GM18909 (cell line): ENCODE results near the gene LOXHD1.

Experiments used
- ATAC-seq: cut with Tn5 transposase; IDR thresholded peaks from one replicate; pipeline ENCODE4 v1.9.1; 2021; ENCODE audit warnings: mild to moderate bottlenecking; ENCODE audit not compliant: unreplicated experiment, poor library complexity

Gene LOXHD1

DNA sequence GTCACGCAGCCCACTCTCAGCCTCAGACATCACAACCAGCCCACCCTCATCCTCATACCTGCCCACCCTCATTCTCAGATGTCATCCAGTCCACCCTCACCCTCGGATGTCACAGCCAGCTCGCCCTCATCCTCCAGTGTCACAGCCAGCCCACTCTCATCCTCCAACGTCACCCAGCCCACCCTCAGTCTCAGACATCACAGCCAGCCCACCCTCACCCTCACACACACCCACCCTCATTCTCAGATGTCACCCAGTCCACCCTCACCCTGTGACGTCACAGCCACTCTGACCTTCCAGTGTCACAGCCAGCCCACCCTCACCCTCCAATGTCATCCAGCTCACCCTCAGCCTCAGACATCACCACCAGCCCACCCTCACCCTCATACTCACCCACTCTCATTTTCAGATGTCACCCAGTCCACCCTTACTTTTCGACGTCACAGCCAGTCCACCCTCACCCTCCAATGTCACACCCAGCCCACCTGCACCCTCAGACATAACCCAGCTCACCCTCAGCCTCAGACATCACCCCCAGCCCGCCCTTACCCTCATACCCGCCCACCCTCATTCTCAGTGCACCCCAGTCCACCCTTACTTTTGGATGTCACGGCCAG is 100.3 kb downstream of the LOXHD1 start:
- no peak for ATAC-seq

- ATAC-seq, result no peak
Measured at GRCh38 chr18:46555724-46556123, 101.3 kb downstream of the LOXHD1 start.

GRCh38 chr18:46555213-46555612 is 101.8 kb downstream of the LOXHD1 start:
- ATAC-seq, result no peak

DNA sequence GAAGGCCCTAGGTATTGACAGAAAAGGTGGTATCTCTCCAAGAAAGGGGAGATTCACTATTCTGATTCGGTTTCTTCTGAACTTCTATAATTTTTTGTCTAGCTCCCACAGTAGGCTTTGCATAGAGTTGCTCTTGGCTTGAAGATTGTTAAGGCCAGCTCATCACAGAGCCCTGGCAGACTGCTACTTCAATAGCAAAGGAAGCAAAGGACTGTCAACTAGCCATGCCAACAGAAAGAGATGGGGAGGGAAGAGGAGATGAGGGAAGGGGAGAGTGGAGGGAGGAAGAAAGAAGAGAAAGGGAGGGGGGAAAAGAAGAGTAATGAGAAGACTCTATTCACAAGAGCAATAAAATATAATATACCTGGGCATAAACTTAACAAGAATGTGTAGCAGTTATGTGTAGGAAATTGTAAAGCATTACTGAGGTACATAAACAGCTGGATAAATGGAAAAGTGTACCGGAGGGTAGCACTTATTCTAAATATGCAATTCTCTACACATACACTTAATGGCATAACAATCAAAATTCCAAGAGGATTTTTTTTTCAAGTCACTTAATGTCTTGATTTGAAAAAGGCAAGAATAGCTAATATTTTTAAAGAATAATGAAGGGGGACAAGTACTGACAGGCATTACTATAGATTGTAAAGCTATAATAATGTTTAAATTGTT is 102.5 kb downstream of the LOXHD1 start:
- ATAC-seq, result no peak

DNA sequence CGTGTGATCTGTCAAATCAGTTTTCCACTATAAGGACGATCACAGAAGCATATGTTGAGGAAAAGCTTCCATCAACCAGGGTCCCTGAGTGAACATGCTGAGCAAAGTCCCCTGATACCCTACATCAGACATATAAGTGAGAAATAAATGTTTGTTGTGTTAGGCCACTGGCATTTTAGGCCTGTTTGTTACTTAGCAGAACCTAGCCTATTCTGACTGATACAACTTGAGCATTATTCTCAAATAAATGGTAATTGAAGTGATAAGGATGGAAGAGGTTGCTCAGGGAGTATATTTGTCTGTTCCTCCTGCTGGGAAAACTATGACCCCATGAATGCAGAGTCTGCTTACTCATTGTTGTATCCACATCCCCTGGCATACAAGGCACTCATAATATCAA is 106.4 kb downstream of the LOXHD1 start:
- no peak for ATAC-seq

DNA sequence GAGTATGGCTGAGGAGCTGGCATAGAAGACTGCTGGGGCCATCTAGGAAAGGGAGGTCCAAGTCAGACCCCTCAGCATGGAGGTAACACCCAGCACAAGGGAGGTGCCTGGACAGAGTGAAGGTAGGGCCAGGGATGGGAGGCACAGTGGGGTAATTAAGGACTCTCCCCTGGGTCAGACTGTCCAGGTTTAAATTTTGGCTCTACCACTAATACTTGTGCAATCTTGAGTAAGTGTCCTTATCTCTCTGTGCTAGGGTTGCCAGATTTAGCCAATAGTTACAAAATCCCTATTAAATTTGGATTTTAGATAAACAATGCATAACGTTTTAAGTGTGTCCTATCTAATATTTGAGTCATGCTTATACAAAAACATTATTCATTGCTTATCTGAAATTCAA is 109.5 kb downstream of the LOXHD1 start:
- no peak for ATAC-seq

DNA sequence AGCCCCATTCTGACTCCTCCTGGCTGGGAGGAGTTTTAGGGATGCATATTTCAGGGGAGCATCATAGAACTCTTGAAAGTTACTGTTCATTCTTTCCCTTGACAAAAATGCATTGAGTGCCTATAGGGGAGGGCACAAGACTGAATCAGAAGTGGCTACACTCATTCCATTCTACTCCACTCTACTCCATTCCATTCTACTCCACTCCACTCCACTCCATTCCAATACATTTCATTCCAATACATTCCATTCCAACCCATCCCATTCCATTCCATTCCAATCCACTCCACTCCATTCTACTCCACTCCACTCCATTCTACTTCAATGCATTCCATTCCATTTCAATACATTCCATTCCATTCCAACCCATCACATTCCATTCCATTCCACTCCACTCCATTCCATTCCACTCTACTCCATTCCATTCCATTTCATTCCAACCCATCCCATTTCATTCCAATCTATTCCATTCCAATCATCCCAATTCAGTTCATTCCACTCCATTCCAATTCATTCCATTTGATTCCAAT is 110.8 kb downstream of the LOXHD1 start:
- no peak for ATAC-seq

DNA sequence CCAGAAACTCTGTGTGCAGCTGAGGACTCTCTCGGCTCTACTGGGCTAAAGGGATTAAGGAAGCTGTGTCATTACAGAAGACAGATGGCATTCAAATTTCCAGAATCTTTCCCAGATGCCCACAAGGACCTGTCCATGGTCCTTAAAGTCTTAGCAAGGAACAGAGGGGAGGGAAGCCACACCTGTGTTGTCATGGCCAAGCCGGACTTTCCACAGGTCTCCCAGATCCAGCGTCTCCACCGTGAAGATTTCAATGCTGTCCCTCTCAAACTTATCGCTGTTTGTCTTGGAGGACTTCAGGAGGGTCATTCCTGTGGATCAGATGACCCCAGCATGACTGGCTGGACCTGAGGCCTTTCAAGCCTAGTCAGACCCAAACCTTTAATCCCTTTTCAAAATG is 114.5 kb downstream of the LOXHD1 start:
- no peak for ATAC-seq

DNA sequence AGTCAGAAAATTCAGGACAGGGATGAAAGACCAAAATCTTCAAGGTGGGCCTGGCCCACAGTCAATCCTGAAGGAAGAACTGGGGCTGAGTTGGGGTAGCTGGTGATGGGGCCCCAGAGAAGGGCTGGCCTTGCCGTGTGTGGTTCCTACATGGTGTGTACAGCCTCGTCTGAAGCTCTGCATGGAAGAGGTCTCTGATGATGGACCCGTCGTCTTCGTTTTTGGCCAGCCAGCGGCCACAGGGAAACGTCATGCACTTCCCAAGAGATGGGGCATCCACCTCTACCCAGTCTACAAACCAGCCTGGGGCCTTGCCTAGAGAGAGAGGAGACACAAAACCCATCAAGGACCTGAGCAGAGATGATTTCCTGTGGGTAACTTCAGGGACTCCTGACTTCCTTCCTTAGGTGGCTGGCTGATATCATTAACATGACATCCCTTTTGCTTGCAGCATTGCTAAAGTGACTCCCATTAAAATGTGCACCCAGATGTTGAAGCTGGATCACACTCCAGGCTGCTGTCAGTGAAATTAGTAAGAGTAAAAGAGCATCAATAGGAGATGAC is 115.3 kb downstream of the LOXHD1 start:
- no peak for ATAC-seq

- no peak for ATAC-seq
Measured at GRCh38 chr18:46538376-46538775, 118.6 kb downstream of the LOXHD1 start.

- ATAC-seq, result no peak
Measured at GRCh38 chr18:46536215-46536874, 120.7 kb downstream of the LOXHD1 start.

- no peak for ATAC-seq
Measured at GRCh38 chr18:46531482-46531881, 125.5 kb downstream of the LOXHD1 start.

DNA sequence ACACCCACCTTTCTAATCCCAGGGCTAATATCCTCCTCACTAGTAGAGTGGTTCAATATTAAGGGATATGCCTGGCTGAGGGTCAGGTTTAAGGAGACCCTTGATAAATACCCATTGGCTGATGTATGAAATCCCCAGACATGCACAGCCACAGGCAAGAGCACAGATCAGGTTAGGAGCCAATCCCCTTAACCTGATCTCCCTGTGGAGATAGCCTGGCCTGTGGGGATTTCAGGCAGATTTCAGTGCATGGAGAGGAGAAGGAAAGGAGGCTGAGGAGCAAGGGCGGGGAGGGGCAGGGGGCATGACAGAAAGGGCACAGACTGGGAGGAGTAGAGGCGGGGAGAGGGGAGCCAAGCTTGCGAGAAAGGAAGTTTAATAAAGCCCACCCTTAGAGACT is 129.0 kb downstream of the LOXHD1 start:
- ATAC-seq, result no peak

DNA sequence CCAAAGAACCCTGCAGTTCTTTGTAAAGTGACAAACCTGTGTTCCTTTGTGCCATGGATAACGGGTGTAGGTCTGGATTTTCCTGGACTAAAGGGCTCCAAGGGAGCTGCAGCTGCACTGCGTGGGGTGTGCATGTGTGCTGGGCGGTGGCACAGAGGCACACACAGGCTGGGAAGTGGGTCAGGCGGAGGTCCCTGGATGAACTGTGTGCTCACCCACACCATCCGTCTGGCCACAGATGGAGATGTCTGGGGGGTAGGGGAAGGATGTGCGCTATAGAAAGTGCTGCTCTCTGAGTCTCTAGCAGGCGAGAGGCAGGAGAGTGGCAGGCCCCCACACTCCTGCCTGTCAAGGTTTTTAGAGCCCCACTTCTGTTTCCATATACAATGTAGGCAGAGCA is 137.2 kb downstream of the LOXHD1 start:
- no peak for ATAC-seq

GRCh38 chr18:46518438-46518837 is 138.6 kb downstream of the LOXHD1 start:
- ATAC-seq, result no peak

- no peak for ATAC-seq
Measured at GRCh38 chr18:46516555-46516954, 140.5 kb downstream of the LOXHD1 start.

- no peak for ATAC-seq
Measured at GRCh38 chr18:46510386-46510785, 146.6 kb downstream of the LOXHD1 start.

GRCh38 chr18:46509530-46509929 is 147.5 kb downstream of the LOXHD1 start:
- no peak for ATAC-seq

DNA sequence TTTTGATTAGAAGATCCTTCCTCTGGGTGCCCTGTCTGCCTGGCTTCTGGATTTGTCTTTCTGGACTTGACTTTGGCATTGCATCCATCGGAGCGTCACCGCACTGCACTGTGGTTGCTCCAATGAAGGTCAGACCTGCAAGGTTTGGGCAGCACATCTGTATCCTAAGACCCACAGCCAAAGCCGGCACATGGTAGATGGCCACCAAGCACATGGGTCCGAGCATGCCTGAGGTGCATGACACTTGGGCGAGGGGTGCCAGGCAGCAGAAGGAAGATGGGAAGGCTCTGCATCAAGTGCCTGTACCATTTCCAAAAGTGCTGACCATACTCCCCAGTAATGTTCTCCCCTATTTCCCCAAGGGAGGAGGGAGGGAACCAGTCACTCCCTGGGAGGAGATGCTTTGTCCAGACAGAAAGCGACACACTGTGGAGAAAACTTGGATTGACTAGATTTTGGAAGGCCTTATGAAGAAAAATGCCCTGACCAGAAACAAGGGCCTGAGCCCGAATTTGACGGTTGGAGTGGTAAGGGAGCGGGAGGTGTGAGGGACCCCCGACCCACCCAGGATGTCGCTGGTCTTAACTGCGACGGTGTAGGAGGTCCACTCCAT is 149.9 kb downstream of the LOXHD1 start:
- no peak for ATAC-seq

DNA sequence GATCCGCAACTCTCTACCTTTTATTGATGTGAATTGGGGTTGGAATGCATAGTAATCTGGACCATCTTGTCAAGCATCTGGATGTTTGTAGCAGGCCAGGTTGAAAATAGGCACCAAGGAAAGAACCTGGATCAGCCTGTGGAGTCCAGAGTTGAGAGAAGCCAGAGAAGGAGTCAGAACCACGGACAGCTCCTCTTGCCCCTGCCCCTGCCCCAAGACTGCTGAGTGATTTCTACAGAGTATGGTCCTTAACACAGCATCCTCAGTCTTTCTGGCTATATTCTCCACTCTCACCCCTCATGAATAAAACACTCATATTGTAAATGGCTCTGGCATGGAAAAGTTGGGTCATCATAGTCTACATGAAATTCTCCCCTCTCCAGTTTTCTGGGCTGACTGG is 154.6 kb downstream of the LOXHD1 start:
- ATAC-seq, result no peak

DNA sequence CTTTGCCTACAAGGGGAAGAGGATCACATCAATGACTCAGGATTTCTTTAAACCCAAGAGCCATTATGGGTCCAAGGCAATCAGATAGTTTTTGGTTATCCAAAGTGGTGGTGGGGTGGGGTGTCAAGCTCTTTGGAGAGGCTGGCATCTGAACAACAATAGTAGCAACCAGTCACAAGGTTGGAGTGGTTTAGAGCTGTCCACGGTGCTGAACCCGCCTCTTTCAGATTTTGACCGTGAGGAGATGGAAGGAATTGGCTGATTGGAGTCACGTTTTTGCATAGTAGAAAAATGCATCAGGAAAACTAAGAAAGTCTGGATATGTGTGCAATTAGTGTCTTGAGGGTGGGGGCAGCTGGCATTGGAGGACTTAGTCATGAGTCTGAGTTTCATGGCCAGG is 159.9 kb downstream of the LOXHD1 start:
- ATAC-seq, result no peak
